Hepatocyte (in vitro differentiated cells): ENCODE measurements around the gene METRNL.

Source experiments
- EZH2 ChIP-seq: fragments of 200-600 bp; sonication (generic); IDR thresholded peaks from 2 replicates; pipeline ENCODE4 v1.6.1; 2016; ENCODE audit warnings: antibody characterized with exemption, mild to moderate bottlenecking, borderline replicate concordance
- EZH2phosphoT487 ChIP-seq: fragments of 200-600 bp; sonication (generic); IDR thresholded peaks from one replicate; pipeline ENCODE4 v1.6.1; 2018; ENCODE audit warnings: antibody characterized with exemption, mild to moderate bottlenecking, low read depth, moderate library complexity; ENCODE audit not compliant: unreplicated experiment, severe bottlenecking
- TF ChIP-seq, protein P1 (sequence below): fragments of 200-600 bp; sonication (generic); IDR thresholded peaks from 2 replicates; pipeline ENCODE4 v1.5.1; 2016; ENCODE audit warnings: antibody characterized with exemption, mild to moderate bottlenecking; ENCODE audit not compliant: poor library complexity

DNA sequence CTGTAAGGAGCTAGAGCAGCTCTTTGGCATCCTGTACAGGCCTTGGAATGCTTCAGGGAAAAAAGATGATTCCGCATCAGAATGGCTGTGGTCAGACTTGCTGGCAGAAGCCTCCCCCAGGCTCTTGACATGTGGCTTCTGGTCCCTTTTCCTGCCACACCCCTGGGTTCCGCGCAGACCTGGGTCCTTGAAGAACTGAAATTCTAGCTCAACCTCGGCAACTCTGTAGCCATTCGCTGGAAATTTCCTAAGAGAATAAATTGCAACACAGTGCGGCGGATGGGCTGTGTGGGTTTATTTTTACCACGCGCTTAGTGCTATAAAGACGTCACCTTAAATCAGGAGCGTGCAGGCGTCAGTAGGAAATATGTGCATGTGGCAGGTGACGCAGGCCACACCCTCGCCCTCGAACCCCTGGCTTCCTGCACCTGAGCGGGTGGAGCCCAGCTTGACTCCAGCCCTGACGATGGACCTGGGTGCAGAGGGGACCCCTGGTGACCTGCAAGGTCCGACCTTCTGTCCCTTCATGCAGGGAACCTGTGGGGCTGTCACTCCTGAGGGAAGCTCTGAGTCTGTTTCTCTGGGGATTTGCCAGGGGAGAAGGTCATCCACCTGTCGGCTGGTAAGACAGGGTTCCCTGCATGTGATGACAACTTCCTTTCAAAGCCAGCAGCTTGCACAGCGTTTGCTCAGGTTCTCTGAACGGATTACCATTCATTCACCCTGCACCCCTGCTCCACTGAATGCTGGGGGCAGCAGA lies 46.3 kb downstream of the METRNL start:
- no peak for TF ChIP-seq EZH2
- TF ChIP-seq, protein P1, sequence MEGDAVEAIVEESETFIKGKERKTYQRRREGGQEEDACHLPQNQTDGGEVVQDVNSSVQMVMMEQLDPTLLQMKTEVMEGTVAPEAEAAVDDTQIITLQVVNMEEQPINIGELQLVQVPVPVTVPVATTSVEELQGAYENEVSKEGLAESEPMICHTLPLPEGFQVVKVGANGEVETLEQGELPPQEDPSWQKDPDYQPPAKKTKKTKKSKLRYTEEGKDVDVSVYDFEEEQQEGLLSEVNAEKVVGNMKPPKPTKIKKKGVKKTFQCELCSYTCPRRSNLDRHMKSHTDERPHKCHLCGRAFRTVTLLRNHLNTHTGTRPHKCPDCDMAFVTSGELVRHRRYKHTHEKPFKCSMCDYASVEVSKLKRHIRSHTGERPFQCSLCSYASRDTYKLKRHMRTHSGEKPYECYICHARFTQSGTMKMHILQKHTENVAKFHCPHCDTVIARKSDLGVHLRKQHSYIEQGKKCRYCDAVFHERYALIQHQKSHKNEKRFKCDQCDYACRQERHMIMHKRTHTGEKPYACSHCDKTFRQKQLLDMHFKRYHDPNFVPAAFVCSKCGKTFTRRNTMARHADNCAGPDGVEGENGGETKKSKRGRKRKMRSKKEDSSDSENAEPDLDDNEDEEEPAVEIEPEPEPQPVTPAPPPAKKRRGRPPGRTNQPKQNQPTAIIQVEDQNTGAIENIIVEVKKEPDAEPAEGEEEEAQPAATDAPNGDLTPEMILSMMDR = no peak
- TF ChIP-seq EZH2phosphoT487 = no peak
